SKM-1 (cell line): ENCODE measurements around the gene MTARC2.

Experiments
- DNase-seq: peaks from one replicate; lab custom pipeline; 2025; ENCODE audit not compliant: unreplicated experiment; lab: John Stamatoyannopoulos, UW

MTARC2 gene

GRCh38 chr1:220825819-220826551, 77.9 kb downstream of the MTARC2 start:
- no peak for DNase-seq

DNA sequence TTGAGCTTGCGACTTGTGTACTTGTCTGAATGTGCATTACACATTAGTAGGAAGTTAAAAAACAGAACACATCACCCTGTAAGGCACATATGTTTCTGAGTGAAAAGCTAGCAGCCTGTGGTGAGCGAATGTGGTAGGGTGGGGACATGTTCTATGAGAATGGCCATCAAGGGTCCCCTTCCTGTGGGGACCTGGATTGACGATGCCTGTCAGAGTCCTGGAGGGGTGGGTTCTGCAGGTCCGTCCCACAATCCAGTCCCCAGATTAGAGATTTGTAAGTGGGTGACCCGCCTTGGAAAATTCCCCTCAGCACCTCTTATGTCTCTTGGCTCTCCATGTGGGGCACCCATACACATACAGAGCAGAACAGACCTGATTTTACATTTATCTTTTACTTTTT, 78.6 kb downstream of the MTARC2 start:
- no peak for DNase-seq

DNA sequence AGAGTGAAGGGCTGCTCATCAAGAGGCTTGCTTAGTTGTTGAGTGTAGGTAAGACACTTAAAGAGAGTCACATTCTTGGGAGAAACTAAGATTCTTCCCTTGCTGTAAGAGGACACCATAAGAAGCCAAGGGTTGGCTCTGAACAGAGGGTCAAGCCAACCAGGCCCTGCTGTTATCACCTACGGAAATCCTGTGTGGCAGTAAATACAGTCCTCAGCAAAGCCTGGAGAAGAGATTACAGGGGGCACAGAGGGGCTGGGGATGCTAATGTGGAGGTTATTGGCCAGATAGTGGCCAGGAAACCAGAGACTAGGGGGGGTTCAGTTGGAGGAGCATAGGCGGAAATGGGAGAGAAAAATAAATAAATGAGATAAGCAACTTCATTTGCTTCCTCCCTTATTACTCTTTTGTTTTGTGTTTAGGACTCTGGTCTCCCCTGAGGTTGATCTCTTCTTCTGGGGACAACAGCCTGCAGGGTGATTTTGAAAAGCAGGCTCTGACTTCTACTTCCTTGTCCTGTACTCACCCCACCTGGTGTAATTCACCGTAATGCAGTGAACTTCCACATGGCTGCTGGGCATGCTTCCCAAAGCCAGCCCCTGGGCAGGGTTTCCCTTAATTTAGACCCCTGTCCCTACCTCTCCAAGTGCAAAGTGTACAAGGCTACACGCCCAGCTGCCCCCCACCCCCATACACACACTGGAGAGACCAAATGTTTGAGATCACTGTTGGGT, 79.5 kb downstream of the MTARC2 start:
- no peak for DNase-seq

- no peak for DNase-seq
Observed at GRCh38 chr1:220828179-220828490, 80.0 kb downstream of the MTARC2 start.

DNA sequence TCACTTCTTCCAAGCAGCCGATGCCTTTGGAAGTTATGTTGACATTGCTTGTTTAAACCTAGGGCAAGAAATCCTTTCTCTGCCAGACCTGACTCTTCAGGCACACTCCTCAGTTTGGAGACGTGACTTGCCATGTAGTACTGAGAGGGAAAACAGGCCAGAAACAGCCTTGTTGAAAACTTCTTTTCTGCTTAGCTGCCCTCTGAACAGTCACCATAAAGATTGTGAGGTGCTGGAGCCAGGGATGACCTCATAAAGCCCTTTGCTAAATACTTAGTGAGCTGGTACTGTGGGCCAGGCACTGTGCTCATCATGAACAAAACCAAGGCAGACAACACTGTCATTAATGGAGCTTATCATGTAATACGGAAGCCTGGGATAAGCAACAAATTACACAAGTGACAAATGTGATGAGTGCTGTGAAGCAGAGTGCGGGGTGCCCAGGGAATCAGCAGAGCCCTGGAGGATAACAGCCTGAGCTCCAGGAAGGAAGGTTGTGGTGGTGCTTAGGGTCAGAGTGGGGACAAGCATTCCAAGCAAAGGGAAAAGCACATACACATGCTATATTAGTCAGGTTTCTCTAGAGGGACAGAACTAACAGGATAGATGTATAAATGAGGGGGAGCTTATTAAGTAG, 80.9 kb downstream of the MTARC2 start:
- no peak for DNase-seq

DNA sequence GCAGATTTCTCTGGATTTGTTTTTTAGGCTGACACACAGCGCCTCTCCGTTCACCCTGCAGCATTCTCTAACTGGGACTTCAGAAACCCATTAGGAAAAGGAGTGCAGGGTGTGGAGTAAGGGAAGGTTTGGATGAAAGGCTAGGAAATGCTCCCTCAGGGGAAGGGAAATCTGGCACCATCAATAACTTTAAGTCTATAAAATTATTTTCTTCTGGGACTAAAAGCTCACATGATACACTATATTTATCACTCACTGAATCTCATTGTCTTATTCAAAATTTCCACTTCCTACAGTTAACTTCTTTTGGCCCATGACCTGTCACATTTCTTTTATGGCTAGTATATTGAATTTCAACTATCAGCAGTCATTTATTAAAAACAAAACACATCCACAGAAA, 85.3 kb downstream of the MTARC2 start:
- no peak for DNase-seq
